DND-41 (cell line): ENCODE measurements around the gene THSD4.
A peak's percentile ranks its signal among the peaks of the same experiment; 100 is the strongest.

Source experiments
- ATAC-seq: fragments of 200-7000 bp; cut with Tn5 transposase; 3 replicates; pipeline ENCODE4 v1.9.1; 2021; ENCODE audit warnings: low read depth; ENCODE audit not compliant: insufficient read depth
- DNase-seq: peaks from one replicate; pipeline ENCODE4 v3.0.0-alpha.2; 2020
- H2AFZ ChIP-seq: 2 replicates; pipeline ENCODE4 v1.6.0; 2012; ENCODE audit warnings: low read depth, low read length
- H3K27ac ChIP-seq: 2 replicates; pipeline ENCODE4 v1.5.1; 2012; ENCODE audit warnings: low read length, inconsistent platforms
- H3K27me3 ChIP-seq: fragments of 200-600 bp; sonication (generic); 2 replicates; pipeline ENCODE4 v1.6.0; 2012; ENCODE audit warnings: low read length, mild to moderate bottlenecking, inconsistent platforms; ENCODE audit not compliant: insufficient read depth, poor library complexity
- H3K36me3 ChIP-seq: 2 replicates; pipeline ENCODE4 v1.5.1; 2012; ENCODE audit warnings: low read length, inconsistent platforms; ENCODE audit not compliant: insufficient read depth
- H3K4me1 ChIP-seq: 2 replicates; pipeline ENCODE4 v1.5.1; 2012; ENCODE audit warnings: mild to moderate bottlenecking, low read length; ENCODE audit not compliant: insufficient read depth
- H3K4me2 ChIP-seq: 2 replicates; pipeline ENCODE4 v1.6.0; 2012; ENCODE audit warnings: mild to moderate bottlenecking, moderate library complexity, low read length, inconsistent platforms; ENCODE audit not compliant: insufficient read depth
- H3K4me3 ChIP-seq, 2 experiments: fragments of 200-600 bp in 1 of 2; shearing (Covaris generic) in 1 of 2; 2 replicates each; pipeline ENCODE4 v1.5.1; 2012 to 2016; ENCODE audit warnings: inconsistent platforms in 2 of 2, low read length in 2 of 2, mild to moderate bottlenecking in 2 of 2, low read depth in 1 of 2, moderate library complexity in 1 of 2
- H3K79me2 ChIP-seq: 2 replicates; pipeline ENCODE4 v1.6.0; 2012; ENCODE audit warnings: low read length, inconsistent platforms; ENCODE audit not compliant: insufficient read depth
- H3K9ac ChIP-seq: 2 replicates; pipeline ENCODE4 v1.6.0; 2012; ENCODE audit warnings: low read depth, mild to moderate bottlenecking, inconsistent platforms, low read length, moderate library complexity
- H3K9me3 ChIP-seq: 2 replicates; pipeline ENCODE4 v1.5.1; 2012; ENCODE audit warnings: low read length, moderate library complexity, mild to moderate bottlenecking, inconsistent platforms; ENCODE audit not compliant: insufficient read depth, severe bottlenecking
- H4K20me1 ChIP-seq: 2 replicates; pipeline ENCODE4 v1.6.0; 2012; ENCODE audit warnings: low read length; ENCODE audit not compliant: insufficient read depth
- EZH2 ChIP-seq: IDR thresholded peaks from 3 replicates; pipeline ENCODE4 v1.6.1; 2012; ENCODE audit warnings: borderline replicate concordance, low read depth, mild to moderate bottlenecking, moderate library complexity, low read length, inconsistent platforms; ENCODE audit not compliant: severe bottlenecking
- TF ChIP-seq, protein P1 (sequence below): IDR thresholded peaks from 2 replicates; pipeline ENCODE4 v1.5.1; 2012; ENCODE audit warnings: borderline replicate concordance, low read length, moderate library complexity, mild to moderate bottlenecking; ENCODE audit not compliant: poor library complexity, severe bottlenecking; ENCODE audit errors: extremely low read depth

Gene THSD4

DNA sequence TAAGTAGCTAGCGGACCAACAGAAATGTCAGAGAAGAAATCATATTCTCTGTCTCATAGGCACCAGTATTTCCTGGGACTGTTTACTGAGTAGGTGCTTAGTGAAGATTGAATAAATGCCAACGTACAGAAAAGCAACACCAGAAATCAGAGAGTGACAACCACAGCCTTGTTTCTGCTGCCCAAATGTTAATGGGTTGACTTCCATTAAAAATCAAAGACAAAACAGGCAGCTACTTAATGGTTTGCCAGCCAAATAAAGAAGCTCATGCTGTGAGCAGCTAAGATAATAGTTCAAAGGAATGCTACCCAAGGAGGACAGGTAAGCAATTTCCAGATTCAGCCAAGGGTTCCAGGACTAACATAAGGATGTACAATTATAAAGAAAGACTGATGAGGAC lies 270.7 kb downstream of the THSD4 start:
- Histone ChIP-seq H4K20me1 (no peaks in the 10 kb centered on the region), H3K27ac (no peak overlapping the region), H3K9ac (no peak overlapping the region), H3K79me2 (no peaks in the 10 kb centered on the region), H3K4me2 (no peak overlapping the region), H3K4me1 (no peaks in the 10 kb centered on the region), H2AFZ (no peak overlapping the region), H3K9me3 (no peaks in the 10 kb centered on the region), H3K4me3 (no peak overlapping the region), H3K36me3 (no peaks in the 10 kb centered on the region), H3K27me3 (no peaks in the 10 kb centered on the region)
- TF ChIP-seq, protein P1, sequence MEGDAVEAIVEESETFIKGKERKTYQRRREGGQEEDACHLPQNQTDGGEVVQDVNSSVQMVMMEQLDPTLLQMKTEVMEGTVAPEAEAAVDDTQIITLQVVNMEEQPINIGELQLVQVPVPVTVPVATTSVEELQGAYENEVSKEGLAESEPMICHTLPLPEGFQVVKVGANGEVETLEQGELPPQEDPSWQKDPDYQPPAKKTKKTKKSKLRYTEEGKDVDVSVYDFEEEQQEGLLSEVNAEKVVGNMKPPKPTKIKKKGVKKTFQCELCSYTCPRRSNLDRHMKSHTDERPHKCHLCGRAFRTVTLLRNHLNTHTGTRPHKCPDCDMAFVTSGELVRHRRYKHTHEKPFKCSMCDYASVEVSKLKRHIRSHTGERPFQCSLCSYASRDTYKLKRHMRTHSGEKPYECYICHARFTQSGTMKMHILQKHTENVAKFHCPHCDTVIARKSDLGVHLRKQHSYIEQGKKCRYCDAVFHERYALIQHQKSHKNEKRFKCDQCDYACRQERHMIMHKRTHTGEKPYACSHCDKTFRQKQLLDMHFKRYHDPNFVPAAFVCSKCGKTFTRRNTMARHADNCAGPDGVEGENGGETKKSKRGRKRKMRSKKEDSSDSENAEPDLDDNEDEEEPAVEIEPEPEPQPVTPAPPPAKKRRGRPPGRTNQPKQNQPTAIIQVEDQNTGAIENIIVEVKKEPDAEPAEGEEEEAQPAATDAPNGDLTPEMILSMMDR = no peak
- TF ChIP-seq EZH2 = no peak
- ATAC-seq (no peak), DNase-seq (no peak)

DNA sequence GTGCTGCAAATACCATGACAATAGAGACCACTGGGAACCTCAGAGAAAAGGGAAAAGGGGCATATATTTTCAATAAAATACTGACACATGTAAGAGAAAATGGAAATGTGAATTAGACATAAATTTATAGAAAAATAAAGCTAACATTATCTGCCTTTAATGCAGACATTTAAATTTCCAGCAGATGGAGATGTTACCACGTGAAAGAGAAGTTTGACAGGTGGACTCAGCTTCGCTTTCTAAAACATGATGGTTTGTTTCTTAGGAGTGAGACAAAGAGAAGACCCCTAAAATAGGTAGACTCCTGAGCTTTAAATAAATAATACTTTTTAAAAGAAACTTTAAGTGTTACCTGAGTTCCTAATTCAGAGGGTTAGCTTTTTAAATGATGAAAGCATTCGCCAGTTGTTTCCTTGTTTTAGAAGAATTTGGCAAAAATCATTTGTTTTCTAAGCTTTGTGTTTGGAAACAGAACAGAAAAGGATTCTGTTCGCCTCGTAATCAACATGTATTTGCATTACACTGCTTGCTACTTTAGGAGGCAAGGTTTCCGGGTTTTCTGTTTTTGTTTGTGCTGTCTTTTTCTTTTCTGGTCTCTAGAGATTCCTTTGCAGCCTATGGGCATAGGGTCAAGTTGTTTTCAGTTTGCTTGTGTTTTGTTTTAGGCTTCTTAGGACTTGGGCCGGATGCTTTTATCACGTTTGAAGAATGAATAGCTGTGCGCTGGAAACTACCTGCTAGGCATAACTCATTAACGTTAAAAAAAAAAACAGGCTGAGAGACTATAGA lies 271.4 kb downstream of the THSD4 start:
- H3K9me3 ChIP-seq = no peaks in the 10 kb centered on the region
- TF ChIP-seq EZH2 = no peak
- TF ChIP-seq, protein P1 = peak; percentile 45
- no peaks in the 10 kb centered on the region for H3K27me3 ChIP-seq
- ATAC-seq (no peak), DNase-seq (no peak)
- no peaks in the 10 kb centered on the region for H4K20me1 ChIP-seq
- no peaks in the 10 kb centered on the region for H3K79me2 ChIP-seq
- no peaks in the 10 kb centered on the region for H3K4me1 ChIP-seq
- no peaks in the 10 kb centered on the region for H3K36me3 ChIP-seq
- no peak overlapping the region for H3K27ac ChIP-seq
- H3K4me2 ChIP-seq = no peak overlapping the region
- no peak overlapping the region for H3K9ac ChIP-seq
- H2AFZ ChIP-seq = no peak overlapping the region
- H3K4me3 ChIP-seq = no peak overlapping the region

DNA sequence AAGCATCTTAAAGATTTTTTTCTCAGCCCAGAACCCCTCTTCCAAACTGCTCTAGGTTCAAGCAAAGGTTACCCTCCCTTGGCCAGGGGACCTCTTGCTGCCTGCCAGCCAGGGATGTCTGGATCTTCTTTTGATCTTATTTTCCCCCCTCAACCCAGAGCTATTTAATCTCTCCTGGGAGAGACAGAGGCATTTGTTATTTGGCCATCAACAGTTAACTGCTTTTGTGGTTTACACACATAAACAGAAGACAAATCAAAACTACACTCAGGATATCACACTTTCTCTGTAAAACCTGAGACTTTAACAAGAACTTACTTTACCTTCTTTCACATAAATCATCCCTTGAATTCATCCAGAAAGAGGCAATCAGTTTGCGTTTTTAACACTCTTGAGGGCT lies 272.5 kb downstream of the THSD4 start:
- H3K4me2 ChIP-seq = no peak overlapping the region
- TF ChIP-seq, protein P1 = no peak
- TF ChIP-seq EZH2 = no peak

More for the DNA sequence above, 272.5 kb downstream of the THSD4 start:
- no peaks in the 10 kb centered on the region for H3K4me1 ChIP-seq
- no peak overlapping the region for H2AFZ ChIP-seq
- H3K9ac ChIP-seq = no peak overlapping the region
- no peaks in the 10 kb centered on the region for H3K36me3 ChIP-seq
- no peaks in the 10 kb centered on the region for H3K79me2 ChIP-seq
- DNase-seq = no peak
- no peak overlapping the region for H3K27ac ChIP-seq
- no peak overlapping the region for H3K4me3 ChIP-seq
- H3K9me3 ChIP-seq = no peaks in the 10 kb centered on the region
- H4K20me1 ChIP-seq = no peaks in the 10 kb centered on the region
- no peak for ATAC-seq
- peaks cover 1% of the 10 kb centered on the region for H3K27me3 ChIP-seq
